WERI-Rb-1 (cell line): ENCODE results near the gene LCP1.

Experiments
- DNase-seq: peaks from one replicate; pipeline ENCODE4 v3.0.0-alpha.2; 2020
- H3K27ac ChIP-seq: fragments of 250-450 bp; sonication (Bioruptor Pico); 2 replicates; pipeline ENCODE4 v1.5.1; 2020; ENCODE audit warnings: mild to moderate bottlenecking, moderate library complexity
- H3K27me3 ChIP-seq: fragments of 250-450 bp; sonication (Bioruptor Pico); 2 replicates; pipeline ENCODE4 v1.5.1; 2021; ENCODE audit warnings: mild to moderate bottlenecking, low read depth, moderate library complexity; ENCODE audit not compliant: insufficient read depth, severe bottlenecking
- H3K36me3 ChIP-seq: fragments of 250-450 bp; sonication (Bioruptor Pico); 2 replicates; pipeline ENCODE4 v1.5.1; 2020; ENCODE audit warnings: mild to moderate bottlenecking, moderate library complexity
- H3K4me3 ChIP-seq: 2 replicates; pipeline ENCODE4 v1.5.1; 2011; ENCODE audit warnings: low read depth, mild to moderate bottlenecking, control low read depth, low read length
- H3K9me3 ChIP-seq: fragments of 250-450 bp; sonication (Bioruptor Pico); 2 replicates; pipeline ENCODE4 v1.5.1; 2021; ENCODE audit warnings: mild to moderate bottlenecking, moderate library complexity; ENCODE audit not compliant: severe bottlenecking
- TF ChIP-seq, protein P1 (sequence below): IDR thresholded peaks from 2 replicates; pipeline ENCODE4 v1.5.1; 2011; ENCODE audit warnings: low read depth, mild to moderate bottlenecking, control low read depth, inconsistent platforms, low read length

LCP1 gene

DNA sequence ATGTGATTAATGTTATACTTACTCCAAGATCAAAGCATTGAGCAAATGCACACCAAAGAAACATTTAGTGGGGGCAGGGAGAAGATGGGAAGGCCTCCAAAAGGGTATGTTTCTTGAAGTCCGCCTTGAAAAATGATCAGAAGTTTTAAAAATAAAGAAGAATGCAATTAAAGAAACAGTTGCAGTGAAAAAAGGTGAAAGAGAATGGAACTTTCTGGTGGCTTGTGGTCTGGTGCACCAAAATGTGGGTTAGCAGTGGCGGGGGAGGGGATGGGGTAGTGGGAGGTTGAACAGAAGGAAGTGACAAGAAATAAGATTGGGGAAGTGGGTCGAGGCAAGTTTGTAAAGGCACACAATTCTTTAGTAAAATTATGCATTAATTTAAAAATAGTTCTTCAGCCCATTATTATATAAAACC lies 2.5 kb downstream of the LCP1 start:
- no peaks in the 10 kb centered on the region for H3K27me3 ChIP-seq
- no peak overlapping the region for H3K4me3 ChIP-seq
- DNase-seq: no peak
- H3K9me3 ChIP-seq: no peaks in the 10 kb centered on the region
- TF ChIP-seq, protein P1, sequence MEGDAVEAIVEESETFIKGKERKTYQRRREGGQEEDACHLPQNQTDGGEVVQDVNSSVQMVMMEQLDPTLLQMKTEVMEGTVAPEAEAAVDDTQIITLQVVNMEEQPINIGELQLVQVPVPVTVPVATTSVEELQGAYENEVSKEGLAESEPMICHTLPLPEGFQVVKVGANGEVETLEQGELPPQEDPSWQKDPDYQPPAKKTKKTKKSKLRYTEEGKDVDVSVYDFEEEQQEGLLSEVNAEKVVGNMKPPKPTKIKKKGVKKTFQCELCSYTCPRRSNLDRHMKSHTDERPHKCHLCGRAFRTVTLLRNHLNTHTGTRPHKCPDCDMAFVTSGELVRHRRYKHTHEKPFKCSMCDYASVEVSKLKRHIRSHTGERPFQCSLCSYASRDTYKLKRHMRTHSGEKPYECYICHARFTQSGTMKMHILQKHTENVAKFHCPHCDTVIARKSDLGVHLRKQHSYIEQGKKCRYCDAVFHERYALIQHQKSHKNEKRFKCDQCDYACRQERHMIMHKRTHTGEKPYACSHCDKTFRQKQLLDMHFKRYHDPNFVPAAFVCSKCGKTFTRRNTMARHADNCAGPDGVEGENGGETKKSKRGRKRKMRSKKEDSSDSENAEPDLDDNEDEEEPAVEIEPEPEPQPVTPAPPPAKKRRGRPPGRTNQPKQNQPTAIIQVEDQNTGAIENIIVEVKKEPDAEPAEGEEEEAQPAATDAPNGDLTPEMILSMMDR: no peak
- H3K36me3 ChIP-seq: no peaks in the 10 kb centered on the region
- H3K27ac ChIP-seq: no peak overlapping the region

DNA sequence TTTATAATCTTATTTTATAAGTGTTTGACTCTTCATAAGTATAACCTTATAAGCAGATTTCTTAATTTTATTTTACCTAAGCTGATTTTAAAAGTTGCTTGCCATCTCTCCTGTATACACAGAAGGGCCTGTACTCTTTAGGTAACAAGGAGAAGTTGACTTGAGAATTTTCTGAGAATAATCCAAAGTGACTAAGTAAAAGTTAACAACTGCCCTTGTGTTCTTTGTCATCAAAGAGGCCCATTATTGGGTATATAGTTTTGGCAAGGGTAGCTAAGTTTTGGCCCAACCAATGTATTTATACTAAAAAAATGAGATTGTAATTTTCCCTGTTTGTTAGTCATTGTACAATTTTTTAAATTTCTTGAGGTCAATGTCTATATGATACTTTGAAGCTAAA lies 3.2 kb downstream of the LCP1 start:
- Histone ChIP-seq H3K4me3 (no peak overlapping the region), H3K36me3 (no peaks in the 10 kb centered on the region), H3K27me3 (no peaks in the 10 kb centered on the region), H3K27ac (no peak overlapping the region), H3K9me3 (no peaks in the 10 kb centered on the region)
- TF ChIP-seq, protein P1: no peak
- DNase-seq: no peak

DNA sequence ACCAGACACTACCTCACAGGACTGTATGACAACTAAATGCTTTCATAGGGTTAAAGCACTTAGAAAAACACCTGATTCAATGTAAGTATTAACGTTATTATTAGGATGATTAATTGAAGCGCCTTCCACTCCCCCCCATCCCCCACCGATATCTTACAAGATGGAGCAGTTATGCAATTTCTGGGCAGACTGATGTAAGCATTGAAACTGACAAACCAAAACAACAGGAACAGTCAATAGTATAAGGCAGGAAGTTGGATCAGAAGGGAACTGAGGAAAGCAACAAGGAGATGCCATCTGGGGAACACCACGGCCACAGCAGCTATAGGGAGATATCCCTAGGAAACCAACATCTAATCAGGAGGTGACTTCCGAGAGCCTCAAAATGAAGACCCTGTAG lies 3.8 kb downstream of the LCP1 start:
- Histone ChIP-seq H3K9me3 (no peaks in the 10 kb centered on the region), H3K36me3 (no peaks in the 10 kb centered on the region), H3K27me3 (no peaks in the 10 kb centered on the region), H3K4me3 (no peak overlapping the region), H3K27ac (no peak overlapping the region)
- DNase-seq: no peak
- TF ChIP-seq, protein P1: no peak

DNA sequence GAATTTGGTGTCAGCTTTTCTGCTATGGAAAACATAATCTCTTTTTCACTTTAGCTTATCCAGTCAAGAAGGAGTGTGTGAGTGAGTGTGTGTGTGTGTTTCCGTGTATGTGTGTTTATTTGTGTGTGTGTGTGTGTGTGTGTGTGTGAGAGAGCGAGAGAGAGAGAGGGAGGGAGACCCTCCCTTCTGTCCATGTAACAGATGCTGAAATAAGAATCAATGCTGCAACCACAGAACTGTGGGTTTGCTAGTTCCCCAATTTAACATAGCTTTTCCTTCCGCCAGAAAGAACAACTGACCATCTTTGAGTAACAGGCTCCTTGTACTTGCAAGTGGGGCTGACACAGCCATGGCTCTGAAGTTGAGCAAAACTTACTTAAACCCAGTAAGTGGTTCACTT lies 5.2 kb downstream of the LCP1 start:
- H3K36me3 ChIP-seq: no peaks in the 10 kb centered on the region
- no peak overlapping the region for H3K27ac ChIP-seq
- TF ChIP-seq, protein P1: no peak
- no peak for DNase-seq
- H3K9me3 ChIP-seq: no peaks in the 10 kb centered on the region
- H3K4me3 ChIP-seq: no peak overlapping the region
- H3K27me3 ChIP-seq: no peaks in the 10 kb centered on the region

DNA sequence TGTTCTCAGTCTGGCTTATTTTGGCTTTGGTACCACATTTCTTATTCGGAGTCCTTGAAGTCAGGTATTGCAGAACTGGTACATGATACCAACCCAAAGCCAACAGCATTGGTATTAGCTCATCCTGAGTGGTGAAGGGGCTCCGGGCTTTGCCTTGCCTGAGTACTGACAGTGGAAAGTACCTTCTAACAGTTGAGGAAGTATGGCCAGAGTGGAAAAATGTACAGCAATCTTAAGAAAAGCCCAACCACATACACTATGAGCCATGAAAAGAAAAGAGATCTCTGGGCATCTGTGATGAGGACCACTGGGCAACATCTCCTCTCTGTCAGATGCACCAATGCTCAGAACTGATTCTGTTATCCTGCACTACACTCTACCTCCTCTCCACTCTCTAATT lies 8.3 kb downstream of the LCP1 start:
- Histone ChIP-seq H3K27me3 (no peaks in the 10 kb centered on the region), H3K27ac (no peak overlapping the region), H3K36me3 (no peaks in the 10 kb centered on the region), H3K9me3 (no peaks in the 10 kb centered on the region), H3K4me3 (no peak overlapping the region)
- TF ChIP-seq, protein P1: no peak
- no peak for DNase-seq

DNA sequence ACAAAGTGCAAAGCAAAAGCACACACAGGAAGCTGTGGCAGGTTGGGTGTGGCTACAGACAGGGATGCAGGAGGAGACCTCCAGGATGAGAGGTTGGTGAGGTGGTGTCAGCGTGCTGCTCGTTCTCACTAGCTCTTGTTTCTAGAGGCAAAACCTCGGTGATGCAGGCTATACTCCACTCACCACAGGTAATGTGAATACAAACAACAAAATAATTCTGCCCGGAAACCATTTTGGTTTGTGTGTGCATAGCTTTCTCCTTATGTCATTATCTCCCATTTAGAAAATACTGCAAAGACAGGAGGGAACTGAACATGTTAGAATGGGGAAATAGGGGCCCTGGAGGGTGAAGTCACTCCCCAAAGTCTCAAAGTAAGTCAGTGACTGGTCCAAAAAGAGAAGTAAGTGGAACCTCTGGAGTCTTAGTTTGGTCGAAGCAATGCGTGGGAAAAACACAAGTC lies 9.4 kb downstream of the LCP1 start:
- Histone ChIP-seq H3K4me3 (no peak overlapping the region), H3K27ac (no peak overlapping the region), H3K27me3 (no peaks in the 10 kb centered on the region), H3K36me3 (no peaks in the 10 kb centered on the region), H3K9me3 (no peaks in the 10 kb centered on the region)
- TF ChIP-seq, protein P1: no peak
- DNase-seq: no peak
